GM11168 (cell line): ENCODE measurements around the gene LGI2.

Source experiments
- in situ Hi-C: fragments of 300-500 bp; cut with MboI; formaldehyde crosslinking; loops from one replicate; pipeline ENCODE4 v1.12.0; 2022; ENCODE audit warnings: low sequenced_read_pairs; ENCODE audit not compliant: unreplicated experiment

LGI2 gene

GRCh38 chr4:25000639-25001038, 30.1 kb downstream of the LGI2 start:
- in situ Hi-C loops, result no loop called here

- in situ Hi-C loops, result no loop called here
Measured at GRCh38 chr4:24999392-25000089, 31.2 kb downstream of the LGI2 start.

DNA sequence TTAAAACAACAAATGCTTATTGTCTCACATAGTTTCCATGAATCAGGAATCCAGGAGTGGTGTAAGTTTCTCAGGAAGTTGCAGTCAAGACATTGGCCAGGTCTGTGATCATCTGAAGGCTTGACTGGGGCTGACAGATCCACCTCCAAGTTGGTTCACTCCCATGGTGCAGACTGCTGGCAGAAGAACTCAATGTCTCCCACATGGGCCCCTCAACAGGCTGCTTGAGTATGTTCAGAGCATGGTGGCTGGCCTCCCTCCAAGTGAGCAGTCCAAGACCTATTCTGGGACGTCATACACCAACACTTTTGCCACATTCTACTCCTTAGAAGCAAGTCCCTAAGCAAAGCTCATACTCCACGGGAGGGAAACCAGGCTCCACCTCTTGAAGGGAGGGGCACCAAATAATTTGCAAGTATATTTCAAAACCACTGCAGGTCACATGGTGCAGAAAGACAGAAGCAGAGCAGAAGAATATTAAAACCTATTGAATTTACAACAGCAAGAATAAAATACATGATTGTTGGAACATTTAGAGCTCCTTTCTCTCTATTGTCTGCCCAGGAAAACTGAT, 35.3 kb downstream of the LGI2 start:
- in situ Hi-C loops, result no loop called here

DNA sequence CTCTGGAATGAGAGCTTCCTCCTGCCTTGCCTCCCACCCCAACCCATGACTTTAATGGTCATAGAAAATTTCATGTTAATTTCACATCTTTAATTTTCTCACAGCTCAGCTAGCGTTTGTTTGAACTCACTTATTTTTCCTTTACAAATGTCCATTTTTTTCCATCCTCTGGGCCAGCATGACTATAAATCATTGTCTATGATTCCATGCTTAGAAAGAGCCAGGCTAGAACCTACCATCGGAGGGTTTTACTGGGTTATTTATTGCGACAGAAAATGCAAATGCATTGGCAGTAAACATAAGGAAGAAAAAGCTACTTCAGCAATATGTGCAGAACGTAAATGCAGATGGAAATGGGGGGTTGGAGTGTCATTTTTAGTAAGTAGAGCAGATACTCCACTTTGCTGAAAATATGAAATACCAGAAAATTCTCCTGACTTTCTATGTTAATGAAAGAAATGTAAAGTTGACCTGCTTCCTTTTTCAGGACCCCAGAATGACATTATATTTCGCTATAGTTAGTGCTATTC, 37.1 kb downstream of the LGI2 start:
- in situ Hi-C loops, result no loop called here

GRCh38 chr4:24992968-24993367, 37.8 kb downstream of the LGI2 start:
- in situ Hi-C loops, result no loop called here

GRCh38 chr4:24991015-24991414, 39.7 kb downstream of the LGI2 start:
- in situ Hi-C loops, result no loop called here

DNA sequence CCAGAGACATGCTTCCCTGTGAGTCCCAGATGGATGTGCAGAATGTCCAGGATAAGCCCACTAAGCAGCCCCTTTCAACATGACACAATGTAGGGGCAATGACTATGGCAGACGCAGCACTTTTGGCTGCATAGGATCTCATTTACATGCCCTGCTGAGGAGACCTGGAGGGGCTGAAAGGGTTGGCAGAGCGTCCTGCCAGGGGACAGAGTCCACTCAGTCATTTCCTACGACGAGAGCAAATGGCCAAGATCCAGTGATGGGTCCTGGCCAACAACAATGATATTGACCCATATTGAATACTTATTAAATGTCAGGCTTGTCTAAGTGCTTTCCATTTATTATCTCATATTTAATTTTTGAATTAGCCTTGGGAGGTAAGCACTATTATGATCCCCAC, 41.4 kb downstream of the LGI2 start:
- in situ Hi-C loops, result no loop called here

DNA sequence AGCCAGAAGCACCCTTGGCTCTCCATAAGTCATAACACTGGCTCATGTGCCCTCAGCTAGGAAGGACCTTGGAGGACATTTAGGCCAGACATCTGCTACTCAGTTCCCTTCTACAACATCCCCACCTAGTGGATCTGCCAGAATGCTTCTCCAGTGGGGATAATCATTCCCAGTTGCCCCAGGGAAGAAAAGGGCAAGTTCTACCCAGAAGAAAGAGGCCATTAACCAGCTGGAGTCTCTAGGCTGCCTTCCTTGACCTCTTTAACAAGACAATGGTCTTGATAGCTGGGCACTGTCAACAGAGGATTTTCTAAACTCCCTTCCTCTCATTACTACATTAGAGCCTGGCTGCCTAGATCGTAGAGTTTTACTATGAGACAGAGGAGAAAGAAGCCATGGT, 42.0 kb downstream of the LGI2 start:
- in situ Hi-C loops, result no loop called here

- in situ Hi-C loops, result no loop called here
Measured at GRCh38 chr4:24984602-24985532, 45.9 kb downstream of the LGI2 start.

GRCh38 chr4:24980740-24981139, 50.0 kb downstream of the LGI2 start:
- in situ Hi-C loops, result no loop called here

GRCh38 chr4:24980064-24980690, 50.6 kb downstream of the LGI2 start:
- in situ Hi-C loops, result no loop called here

DNA sequence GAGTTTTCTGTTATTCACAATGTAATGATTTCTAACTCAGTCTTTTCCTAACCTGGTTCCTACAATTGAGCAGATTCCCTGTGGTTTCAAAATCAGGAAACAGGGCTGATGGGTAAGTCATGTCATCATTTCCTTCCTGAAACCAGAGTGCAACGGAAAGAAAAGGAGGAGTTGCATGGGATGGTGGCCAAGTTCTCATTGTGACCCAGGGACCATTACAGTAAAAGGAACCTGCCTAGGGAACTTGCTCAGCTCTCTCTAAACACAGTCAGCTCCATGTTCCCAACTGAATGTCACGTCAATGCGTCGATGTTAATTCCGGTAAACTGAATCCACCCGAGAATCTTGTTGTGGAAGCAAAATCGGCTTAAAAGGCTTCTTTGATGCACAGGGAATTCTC, 51.2 kb downstream of the LGI2 start:
- in situ Hi-C loops, result no loop called here

DNA sequence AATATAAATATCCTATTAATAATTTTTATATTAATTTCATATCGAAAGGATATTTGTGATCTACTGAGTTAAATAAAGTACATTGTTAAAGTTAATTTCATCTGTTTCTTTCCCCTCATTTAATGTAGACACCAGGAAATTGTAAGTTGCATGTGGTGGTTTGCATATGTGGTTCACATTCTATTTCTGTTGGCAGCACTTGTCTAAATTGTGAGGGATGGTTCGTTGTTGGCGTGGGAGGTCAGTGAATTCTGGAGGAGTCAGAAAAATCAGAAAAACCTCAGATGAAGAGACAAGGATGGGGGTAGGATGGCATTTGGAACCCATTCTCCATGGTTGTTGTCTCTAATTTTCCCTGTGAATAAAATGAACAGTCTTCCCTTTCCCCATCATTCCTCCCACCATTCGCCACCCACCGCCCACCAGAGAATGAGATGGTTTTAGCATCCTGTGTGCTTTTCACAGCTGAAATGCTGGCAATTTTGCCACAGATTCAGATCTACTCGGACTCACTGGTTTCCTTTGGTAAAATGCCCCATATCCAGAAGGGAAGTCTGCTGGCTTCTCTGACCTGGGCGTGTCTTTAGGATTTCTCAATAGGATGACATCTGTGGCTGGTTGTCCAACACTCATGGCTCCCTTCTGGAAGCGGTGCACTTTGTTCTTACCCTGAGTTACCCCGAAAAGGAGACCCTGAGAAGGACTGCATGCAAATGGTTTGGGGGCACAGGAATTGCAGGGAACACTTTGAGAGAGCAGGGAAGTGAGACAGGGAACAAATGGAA, 52.3 kb downstream of the LGI2 start:
- in situ Hi-C loops, result no loop called here

- in situ Hi-C loops, result no loop called here
Measured at GRCh38 chr4:24975510-24975909, 55.2 kb downstream of the LGI2 start.

DNA sequence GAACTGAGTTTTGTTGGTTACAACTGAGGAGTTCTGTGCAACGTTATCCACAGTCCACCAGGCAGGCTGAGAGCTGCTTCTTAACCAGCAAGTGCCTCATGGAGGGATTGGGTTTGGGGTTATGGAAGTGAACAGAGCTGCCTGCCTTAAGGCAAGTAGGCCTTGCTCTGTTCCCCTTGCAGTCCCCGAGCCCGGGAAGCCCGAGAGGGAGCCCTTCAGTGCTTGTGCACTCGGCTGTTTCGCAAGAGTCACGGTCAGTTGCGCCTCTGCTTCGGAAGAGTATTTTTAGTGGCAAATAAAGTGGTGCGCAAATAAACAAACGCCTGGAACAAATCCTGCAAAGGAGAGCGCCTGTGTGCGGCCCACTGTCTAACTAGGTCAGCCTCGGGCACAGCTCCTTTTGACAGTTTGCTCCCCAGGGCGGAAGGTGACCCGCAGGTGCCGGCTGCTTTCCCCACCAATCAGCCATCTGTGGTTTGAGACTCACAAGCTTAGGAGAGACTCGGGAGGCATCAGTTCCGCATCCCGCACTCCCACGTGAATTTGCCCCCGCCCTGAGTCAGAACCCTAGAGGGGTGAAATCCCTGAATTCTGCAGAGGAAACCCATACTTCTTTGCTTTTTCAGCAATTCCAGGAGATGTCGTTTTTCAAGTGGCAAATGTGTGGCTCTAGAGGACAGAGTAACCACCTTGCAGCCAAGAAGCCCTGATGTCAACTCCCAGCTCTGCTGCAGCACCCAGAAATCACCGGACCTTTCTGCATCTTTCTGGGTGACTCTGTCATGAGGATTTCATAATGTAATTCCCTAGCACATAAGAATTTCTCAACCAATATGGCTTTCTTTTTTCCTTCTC, 56.8 kb downstream of the LGI2 start:
- in situ Hi-C loops, result no loop called here

DNA sequence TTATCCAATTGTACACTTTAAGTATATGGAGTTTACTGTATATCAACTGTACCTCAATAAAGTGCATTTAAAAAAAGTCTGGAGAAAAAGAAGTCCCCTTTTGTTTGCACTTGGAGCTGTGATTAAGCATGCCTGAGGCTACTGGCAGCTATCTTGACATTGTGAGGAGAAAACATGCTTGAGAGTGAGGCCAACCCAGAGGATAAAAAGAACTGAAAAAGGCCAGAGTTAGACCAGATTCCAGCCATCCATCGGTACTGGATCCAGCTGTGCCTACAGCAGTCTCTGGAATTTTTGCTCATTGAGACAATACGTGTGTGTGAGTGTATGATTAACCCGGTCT, 57.4 kb downstream of the LGI2 start:
- in situ Hi-C loops, result no loop called here

GRCh38 chr4:24971192-24971591, 59.6 kb downstream of the LGI2 start:
- in situ Hi-C loops, result no loop called here

GRCh38 chr4:24970635-24971034, 60.1 kb downstream of the LGI2 start:
- in situ Hi-C loops, result no loop called here

GRCh38 chr4:24970191-24970590, 60.6 kb downstream of the LGI2 start:
- in situ Hi-C loops, result no loop called here
